DND-41 (cell line): ENCODE measurements around the gene APOO.

ENCODE experiments used
- EZH2 ChIP-seq: IDR thresholded peaks from 3 replicates; pipeline ENCODE4 v1.6.1; 2012; ENCODE audit warnings: borderline replicate concordance, low read depth, mild to moderate bottlenecking, moderate library complexity, low read length, inconsistent platforms; ENCODE audit not compliant: severe bottlenecking
- TF ChIP-seq, protein P1 (sequence below): IDR thresholded peaks from 2 replicates; pipeline ENCODE4 v1.5.1; 2012; ENCODE audit warnings: borderline replicate concordance, low read length, moderate library complexity, mild to moderate bottlenecking; ENCODE audit not compliant: poor library complexity, severe bottlenecking; ENCODE audit errors: extremely low read depth

DNA sequence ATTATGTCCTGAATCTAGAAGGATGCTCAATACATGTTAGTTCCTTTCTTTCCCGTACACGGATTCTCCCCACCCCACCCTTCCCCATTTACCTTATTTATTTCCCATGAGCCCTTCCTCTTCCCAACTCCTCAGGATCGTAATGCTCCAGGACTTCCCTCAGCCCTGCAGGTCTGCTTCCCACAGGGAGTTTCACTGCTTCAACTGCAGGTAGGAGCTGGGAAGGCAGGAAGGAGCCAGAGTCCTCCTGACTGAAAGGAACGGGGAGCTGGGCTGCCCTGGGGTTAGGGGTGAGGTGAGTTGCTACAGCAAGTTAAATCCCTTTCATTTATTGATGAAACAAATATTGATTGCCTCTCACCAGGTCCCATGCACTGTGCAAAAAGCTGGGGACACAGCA, 91.6 kb downstream of the APOO start:
- TF ChIP-seq, protein P1, sequence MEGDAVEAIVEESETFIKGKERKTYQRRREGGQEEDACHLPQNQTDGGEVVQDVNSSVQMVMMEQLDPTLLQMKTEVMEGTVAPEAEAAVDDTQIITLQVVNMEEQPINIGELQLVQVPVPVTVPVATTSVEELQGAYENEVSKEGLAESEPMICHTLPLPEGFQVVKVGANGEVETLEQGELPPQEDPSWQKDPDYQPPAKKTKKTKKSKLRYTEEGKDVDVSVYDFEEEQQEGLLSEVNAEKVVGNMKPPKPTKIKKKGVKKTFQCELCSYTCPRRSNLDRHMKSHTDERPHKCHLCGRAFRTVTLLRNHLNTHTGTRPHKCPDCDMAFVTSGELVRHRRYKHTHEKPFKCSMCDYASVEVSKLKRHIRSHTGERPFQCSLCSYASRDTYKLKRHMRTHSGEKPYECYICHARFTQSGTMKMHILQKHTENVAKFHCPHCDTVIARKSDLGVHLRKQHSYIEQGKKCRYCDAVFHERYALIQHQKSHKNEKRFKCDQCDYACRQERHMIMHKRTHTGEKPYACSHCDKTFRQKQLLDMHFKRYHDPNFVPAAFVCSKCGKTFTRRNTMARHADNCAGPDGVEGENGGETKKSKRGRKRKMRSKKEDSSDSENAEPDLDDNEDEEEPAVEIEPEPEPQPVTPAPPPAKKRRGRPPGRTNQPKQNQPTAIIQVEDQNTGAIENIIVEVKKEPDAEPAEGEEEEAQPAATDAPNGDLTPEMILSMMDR = no peak
- TF ChIP-seq EZH2 = no peak
